Thyroid gland (tissue), 4 donors: ENCODE results near the gene MYT1. TPM values are rescaled to one million over a fixed set of nuclear protein-coding genes. Genes with fewer than 3 reads are reported as not detected.

Experiments used
- DNase-seq, 2 donors: peaks; one replicate each; pipeline ENCODE4 v3.0.0-alpha.2; 2019
- H3K27ac ChIP-seq, 3 donors: fragments of 200-600 bp; sonication (generic); 1 replicate in 2 of 3; 2 replicates in 1 of 3; pipeline ENCODE4 v1.5.1; 2016 to 2019; ENCODE audit warnings: mild to moderate bottlenecking in 1 of 3, moderate library complexity in 1 of 3
- H3K27me3 ChIP-seq: fragments of 200-600 bp; sonication (generic); one replicate; pipeline ENCODE4 v1.5.1; 2019
- H3K36me3 ChIP-seq, 2 donors: fragments of 200-600 bp; sonication (generic); one replicate each; pipeline ENCODE4 v1.5.1; 2016 to 2019
- H3K4me1 ChIP-seq, 2 donors: fragments of 200-600 bp; sonication (generic); one replicate each; pipeline ENCODE4 v1.5.1; 2017 to 2019
- H3K4me3 ChIP-seq, 3 donors: fragments of 200-600 bp; sonication (generic); replicated peaks in 1 of 3; 1 replicate in 2 of 3; 2 replicates in 1 of 3; pipeline ENCODE4 v1.5.1; 2016; ENCODE audit warnings: mild to moderate bottlenecking in 1 of 3
- H3K9me3 ChIP-seq: fragments of 200-600 bp; sonication (generic); one replicate; pipeline ENCODE4 v1.5.1; 2017
- CTCF ChIP-seq, 6 experiments: fragments of 200-600 bp in 3 of 6; fragments of 450-650 bp in 3 of 6; sonication (generic) in 3 of 6; IDR thresholded peaks; one replicate each; pipeline ENCODE4 v1.5.1; 2016 to 2019; ENCODE audit warnings: antibody characterized with exemption in 6 of 6, mild to moderate bottlenecking in 2 of 6, inconsistent platforms in 1 of 6, moderate library complexity in 1 of 6
- POLR2A ChIP-seq, 2 donors: fragments of 450-650 bp; IDR thresholded peaks; one replicate each; pipeline ENCODE4 v1.6.1; 2017; ENCODE audit warnings: antibody characterized with exemption in 2 of 2, mild to moderate bottlenecking in 2 of 2, moderate library complexity in 1 of 2
- WGBS, 2 donors: methylation state at CpG; one replicate each; pipeline ENCODE4 v1.1.5; 2017; 5-methylcytosine and 5-hydroxymethylcytosine counted together
- intact Hi-C: fragments of 100-400 bp; cut with DNase I; formaldehyde crosslinking; loops from one replicate; pipeline ENCODE4 v1.15.1; 2023
- total RNA-seq, 4 donors: library from RNA; depleted of rRNA; stranded (reverse); fragments of >200 nt; gene quantifications; one replicate each; pipeline ENCODE4 v1.2.3, GENCODE V29; 2016

The MYT1 gene
- total RNA-seq, 4 donors from 2014 or later, result 0.42 to 1.8 (median 1.1) TPM

- no peak for DNase-seq
- H3K27ac ChIP-seq, result no peak overlapping the region
- peaks cover 25 to 40% of the 10 kb centered on the region in 2 donors for H3K4me1 ChIP-seq
- no peak for TF ChIP-seq POLR2A (IDR thresholded peaks at IDR 0.05)
- no peak for TF ChIP-seq CTCF (IDR thresholded peaks at IDR 0.05)
- intact Hi-C loops, result no loop called here
- no peak overlapping the region for H3K4me3 ChIP-seq
- H3K36me3 ChIP-seq, result no peaks in the 10 kb centered on the region
- H3K27me3 ChIP-seq, result no peaks in the 10 kb centered on the region
- no peaks in the 10 kb centered on the region for H3K9me3 ChIP-seq
- 88 to 89% methylated on average over 16 to 17 of the region's 17 CpGs for WGBS, 2 donors
These were observed 56.8 kb downstream of the MYT1 start for GRCh38 chr20:64220891-64221527.

DNA sequence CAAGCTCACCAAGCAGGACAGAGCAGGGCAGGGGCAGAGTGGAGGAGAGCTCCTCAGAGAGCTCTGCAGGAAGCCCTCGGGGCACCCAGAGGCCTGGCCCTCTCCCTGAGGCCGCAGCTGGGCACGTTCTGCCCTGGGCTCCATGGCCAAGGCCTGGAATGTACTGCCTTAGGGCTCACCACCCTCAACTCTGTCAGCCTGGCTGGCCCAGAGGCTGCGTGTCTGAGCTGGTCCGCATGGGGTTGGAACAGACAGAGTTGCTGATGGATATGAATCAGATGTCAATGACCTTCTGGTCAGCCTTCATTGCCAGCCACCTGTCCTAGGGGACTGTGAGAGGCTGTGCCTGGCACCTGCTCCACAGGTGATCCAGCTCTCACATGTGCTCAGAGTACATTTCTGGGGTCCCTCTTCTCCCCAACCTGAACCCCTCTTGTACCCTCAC, 58.1 kb downstream of the MYT1 start:
- Histone ChIP-seq H3K4me1 (peaks cover 25 to 35% of the 10 kb centered on the region in 2 donors), H3K9me3 (no peaks in the 10 kb centered on the region), H3K27ac (peak overlapping the region; percentile 16 to 63 (median 24)), H3K4me3 (no peak overlapping the region), H3K36me3 (no peaks in the 10 kb centered on the region), H3K27me3 (no peaks in the 10 kb centered on the region)
- WGBS, 2 donors, result 62 to 66% methylated on average over 3 to 5 of the region's 5 CpGs
- TF ChIP-seq CTCF (IDR thresholded peaks at IDR 0.05) (no peak), POLR2A (IDR thresholded peaks at IDR 0.05) (no peak)
- intact Hi-C loops, result no loop called here
- peak; percentile 12 to 20 for DNase-seq

DNA sequence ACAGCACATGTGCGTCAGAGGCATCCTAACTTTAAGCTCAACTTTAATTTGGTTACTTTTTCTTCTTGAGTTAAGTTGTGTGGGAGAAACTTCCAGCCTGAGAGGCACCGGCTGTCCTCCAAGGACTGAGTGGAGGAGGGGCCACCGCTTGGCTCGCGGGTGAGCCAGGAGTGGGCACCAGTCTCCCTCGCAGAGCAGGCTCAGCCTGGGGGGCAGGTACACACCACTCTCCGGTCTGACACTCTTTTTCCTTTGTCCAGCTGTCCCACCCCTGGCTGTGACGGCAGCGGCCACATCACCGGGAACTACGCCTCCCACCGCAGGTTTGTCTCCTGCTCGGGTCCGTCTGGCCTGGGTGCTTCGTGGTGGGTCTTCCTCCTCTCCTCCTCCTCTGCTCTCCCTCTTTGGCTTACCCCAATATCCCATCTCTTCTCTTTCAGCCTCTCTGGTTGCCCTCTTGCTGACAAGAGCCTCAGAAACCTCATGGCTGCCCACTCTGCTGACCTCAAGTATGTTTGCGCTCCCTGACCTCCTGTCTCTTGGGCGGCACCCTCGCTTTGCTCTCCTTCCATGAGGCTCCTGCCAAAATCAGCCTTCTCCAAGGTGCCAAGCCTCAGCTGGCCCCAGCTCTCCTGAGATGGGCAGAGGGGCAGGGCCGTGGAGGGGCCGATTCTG, 58.7 kb downstream of the MYT1 start:
- peak; percentile 79 to 82 for DNase-seq
- Histone ChIP-seq H3K36me3 (no peaks in the 10 kb centered on the region), H3K9me3 (no peaks in the 10 kb centered on the region), H3K4me1 (peaks cover 25 to 35% of the 10 kb centered on the region in 2 donors), H3K4me3 (no peak overlapping the region), H3K27me3 (no peaks in the 10 kb centered on the region), H3K27ac (peak overlapping the region in 2 of 3 donors; percentile 16 to 63)
- WGBS, 2 donors, result 49% methylated on average over 20 of the region's 20 CpGs
- no peak for TF ChIP-seq CTCF (IDR thresholded peaks at IDR 0.05)
- TF ChIP-seq POLR2A (IDR thresholded peaks at IDR 0.05), result no peak
- intact Hi-C loops, result no loop called here

GRCh38 chr20:64223526-64224067, 59.3 kb downstream of the MYT1 start:
- Histone ChIP-seq H3K27me3 (no peaks in the 10 kb centered on the region), H3K36me3 (no peaks in the 10 kb centered on the region), H3K4me3 (no peak overlapping the region), H3K4me1 (peaks cover 25 to 35% of the 10 kb centered on the region in 2 donors), H3K27ac (peak overlapping the region; percentile 16 to 63 (median 49)), H3K9me3 (no peaks in the 10 kb centered on the region)
- WGBS, 2 donors, result 29 to 37% methylated on average over 7 to 13 of the region's 13 CpGs
- TF ChIP-seq CTCF (IDR thresholded peaks at IDR 0.05) (peak in 3 of 6 experiments; percentile 28 to 53 (median 35)), POLR2A (IDR thresholded peaks at IDR 0.05) (no peak)
- intact Hi-C loops, result no loop called here
- DNase-seq, result peak; percentile 71 to 73
